ENCODE results near the gene CTNNA3. TPM values are rescaled to one million over a fixed set of nuclear protein-coding genes. Genes with fewer than 3 reads are reported as not detected.

CTNNA3 gene
- total RNA-seq, 6 donors from 2014 or later, result 0.20 to 2.0 TPM; not detected in 4

GRCh38 chr10:67296926-67297325 lies 399.1 kb downstream of the CTNNA3 start:
- no peak for ATAC-seq (ENCODE audit: low FRiP score in 2 of 2)

GRCh38 chr10:67288688-67289410 lies 407.1 kb downstream of the CTNNA3 start:
- Histone ChIP-seq H3K4me1 (no peaks in the 10 kb centered on the region), H3K27ac (no peak overlapping the region), H3K36me3 (no peaks in the 10 kb centered on the region), H3K4me3 (no peak overlapping the region), H3K9me3 (no peaks in the 10 kb centered on the region), H3K27me3 (no peaks in the 10 kb centered on the region)
- ATAC-seq (ENCODE audit: low FRiP score in 2 of 2) (no peak), DNase-seq (no peak)
- TF ChIP-seq EP300 (IDR thresholded peaks at IDR 0.05) (no peak), POLR2AphosphoS5 (IDR thresholded peaks at IDR 0.05) (no peak), POLR2A (IDR thresholded peaks at IDR 0.05) (no peak), CTCF (IDR thresholded peaks at IDR 0.05) (no peak)
- WGBS, 2 donors, result 80 to 86% methylated on average over 3 of the region's 3 CpGs

More at GRCh38 chr10:67296926-67297325, 399.1 kb downstream of the CTNNA3 start:
- Histone ChIP-seq H3K27ac (no peak overlapping the region), H3K4me1 (no peaks in the 10 kb centered on the region), H3K36me3 (no peaks in the 10 kb centered on the region), H3K9me3 (no peaks in the 10 kb centered on the region), H3K4me3 (no peak overlapping the region), H3K27me3 (no peaks in the 10 kb centered on the region)
- TF ChIP-seq CTCF (IDR thresholded peaks at IDR 0.05) (no peak), EP300 (IDR thresholded peaks at IDR 0.05) (no peak), POLR2AphosphoS5 (IDR thresholded peaks at IDR 0.05) (no peak), POLR2A (IDR thresholded peaks at IDR 0.05) (no peak)
- 90% methylated on average over 2 of the region's 2 CpGs for WGBS, 2 donors
- no peak for DNase-seq

DNA sequence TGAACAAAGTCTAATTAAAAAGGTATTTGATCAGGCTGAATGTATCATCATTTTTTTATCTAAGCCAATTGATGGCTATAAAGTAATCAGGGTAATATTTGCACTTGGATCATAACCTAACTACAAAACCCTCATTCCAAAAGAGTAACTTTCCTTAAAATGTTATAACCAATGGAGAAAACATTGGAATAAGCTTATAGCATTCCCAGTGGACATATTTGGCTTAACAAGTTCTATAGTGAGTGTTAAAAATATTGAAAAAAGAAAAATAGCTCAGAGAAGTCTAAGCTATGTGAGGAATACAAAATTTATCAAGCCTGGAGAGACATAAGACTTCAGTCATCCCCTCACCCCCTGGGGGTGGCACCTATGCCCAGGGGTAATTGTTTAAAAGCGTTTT lies 411.4 kb downstream of the CTNNA3 start:
- ATAC-seq (ENCODE audit: low FRiP score in 2 of 2), result no peak
- Histone ChIP-seq H3K4me1 (no peaks in the 10 kb centered on the region), H3K4me3 (no peak overlapping the region), H3K27ac (no peak overlapping the region), H3K36me3 (no peaks in the 10 kb centered on the region), H3K27me3 (no peaks in the 10 kb centered on the region), H3K9me3 (no peaks in the 10 kb centered on the region)
- no peak for DNase-seq
- TF ChIP-seq EP300 (IDR thresholded peaks at IDR 0.05) (no peak), POLR2A (IDR thresholded peaks at IDR 0.05) (no peak), POLR2AphosphoS5 (IDR thresholded peaks at IDR 0.05) (no peak), CTCF (IDR thresholded peaks at IDR 0.05) (no peak)
- 53 to 58% methylated on average over 1 of the region's 1 CpG for WGBS, 2 donors

- Histone ChIP-seq H3K4me1 (no peaks in the 10 kb centered on the region), H3K4me3 (no peak overlapping the region), H3K27ac (no peak overlapping the region), H3K36me3 (no peaks in the 10 kb centered on the region), H3K27me3 (no peaks in the 10 kb centered on the region), H3K9me3 (no peaks in the 10 kb centered on the region)
- DNase-seq, result no peak
- ATAC-seq (ENCODE audit: low FRiP score in 2 of 2), result no peak
- TF ChIP-seq EP300 (IDR thresholded peaks at IDR 0.05), result no peak
- TF ChIP-seq POLR2A (IDR thresholded peaks at IDR 0.05), result no peak
- TF ChIP-seq POLR2AphosphoS5 (IDR thresholded peaks at IDR 0.05), result no peak
- no peak for TF ChIP-seq CTCF (IDR thresholded peaks at IDR 0.05)
These were observed 413.1 kb downstream of the CTNNA3 start for GRCh38 chr10:67282871-67283270.

DNA sequence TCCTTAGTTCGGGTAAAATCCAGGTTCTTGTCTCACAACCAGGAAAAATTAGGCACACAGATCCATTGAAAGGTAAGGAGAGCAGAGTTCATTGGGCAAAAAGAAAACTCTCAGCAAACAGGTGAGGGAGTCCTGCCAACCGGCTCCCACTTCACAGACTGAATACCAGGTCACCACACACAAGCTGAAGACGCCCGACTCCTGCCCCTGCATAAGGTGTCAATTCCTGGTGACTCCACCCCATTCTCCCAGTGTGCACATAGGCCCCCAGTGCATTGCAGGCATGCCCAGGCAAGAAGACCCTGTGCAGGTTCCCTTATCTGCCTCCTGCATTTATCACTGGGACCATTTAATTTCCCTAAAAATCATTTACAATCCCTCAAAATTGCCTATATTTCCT lies 415.6 kb downstream of the CTNNA3 start:
- ATAC-seq (ENCODE audit: low FRiP score in 2 of 2), result no peak
- WGBS, 2 donors, result 83% methylated on average over 3 to 4 of the region's 4 CpGs

More for the DNA sequence above, 415.6 kb downstream of the CTNNA3 start:
- TF ChIP-seq POLR2A (IDR thresholded peaks at IDR 0.05) (no peak), EP300 (IDR thresholded peaks at IDR 0.05) (no peak), POLR2AphosphoS5 (IDR thresholded peaks at IDR 0.05) (no peak), CTCF (IDR thresholded peaks at IDR 0.05) (no peak)
- Histone ChIP-seq H3K27ac (no peak overlapping the region), H3K4me1 (no peaks in the 10 kb centered on the region), H3K36me3 (no peaks in the 10 kb centered on the region), H3K4me3 (no peak overlapping the region), H3K27me3 (no peaks in the 10 kb centered on the region), H3K9me3 (no peaks in the 10 kb centered on the region)
- DNase-seq, result no peak

All from upper lobe of left lung (tissue), 6 donors.